Head of caudate nucleus (tissue), 42 donors: ENCODE results near the gene UBA7.

Source experiments
- DNase-seq, 42 donors: peaks; one replicate each; pipeline versions ENCODE4 v3.0.0 to v3.0.0-alpha.2; 2020 to 2021; ENCODE audit warnings: mixed read lengths in 7 of 42
- intact Hi-C: fragments of 100-400 bp; cut with DNase I; formaldehyde crosslinking; loops from one replicate; pipeline ENCODE4 v1.15.0; 2022

The UBA7 gene

DNA sequence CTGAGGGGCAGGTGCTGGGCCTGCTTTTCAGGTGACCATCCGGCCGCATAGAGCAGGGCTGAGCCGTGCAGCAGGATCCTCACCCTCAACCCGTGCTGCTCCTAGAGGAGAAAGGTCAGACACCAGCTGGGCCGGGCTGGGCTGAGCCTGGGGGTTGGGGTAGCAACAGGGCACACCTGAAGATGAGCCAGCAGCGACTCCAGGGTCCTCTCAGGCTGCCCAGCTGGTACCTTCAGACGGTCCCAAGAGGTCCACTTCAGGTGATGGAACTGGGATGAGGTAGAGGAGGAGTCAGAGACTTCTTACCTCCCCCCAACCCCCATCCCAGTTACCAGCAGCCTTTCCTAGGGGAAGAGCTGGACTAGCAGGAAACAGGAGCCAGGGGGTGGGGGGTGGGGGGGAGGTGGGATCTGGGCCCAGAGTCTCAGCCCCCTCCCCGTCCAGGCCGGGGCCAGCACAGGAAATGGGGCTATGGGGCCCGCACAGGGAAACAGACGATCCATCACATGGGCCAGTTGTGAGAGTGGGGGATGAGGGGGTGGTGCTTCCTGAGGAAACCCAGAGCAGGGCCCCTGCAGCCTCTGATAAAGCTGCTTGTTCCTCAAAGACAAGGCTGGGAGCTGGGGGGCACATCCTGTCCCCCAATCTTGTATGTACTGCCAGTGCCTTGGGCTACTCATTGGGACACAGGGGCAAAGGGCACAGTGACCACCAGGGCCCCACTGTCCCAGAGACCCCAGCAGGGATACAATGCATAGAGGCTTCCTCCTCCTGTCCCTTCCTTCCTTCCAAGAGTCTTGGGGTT is 7.7 kb downstream of the UBA7 start:
- intact Hi-C loops, result no loop called here
- DNase-seq, result peak in 33 of 42 donors; percentile 9 to 68 (median 42)

DNA sequence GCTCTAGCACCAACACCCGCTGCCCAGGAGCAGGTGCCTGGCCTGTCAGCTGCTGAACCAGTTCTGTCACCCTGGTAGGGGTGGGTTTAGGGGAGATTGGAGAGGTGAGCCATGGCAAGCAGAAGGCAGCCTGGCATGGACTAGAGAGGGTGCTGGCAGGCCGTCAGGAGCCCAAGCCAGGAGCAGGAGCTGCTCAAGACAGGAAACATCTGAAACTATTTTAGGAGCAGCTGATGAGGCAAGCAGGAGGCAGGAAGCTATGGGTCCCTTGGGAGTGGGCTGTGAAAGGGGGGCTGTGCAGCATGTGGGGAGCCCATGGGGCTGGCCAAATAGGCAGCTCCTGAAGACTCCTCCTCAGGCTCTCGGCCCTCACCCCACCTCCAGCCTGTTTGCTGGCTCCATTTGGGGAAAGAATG is 8.4 kb downstream of the UBA7 start:
- DNase-seq, result peak in 37 of 42 donors; percentile 4 to 66 (median 43)
- intact Hi-C loops, result no loop called here

GRCh38 chr3:49804141-49805041 is 9.4 kb downstream of the UBA7 start:
- peak in 1 of 42 donors; percentile 26 for DNase-seq
- intact Hi-C loops, result loop anchor here (5.0 kb wide), 1 partner anchor 33 kb away; no protein-coding TSS in a partner anchor

- DNase-seq, result peak in 12 of 42 donors; percentile 19 to 52 (median 34)
- intact Hi-C loops, result loop anchor here (5.0 kb wide), 1 partner anchor 34 kb away; no protein-coding TSS in a partner anchor
These were observed 10.2 kb downstream of the UBA7 start for GRCh38 chr3:49803465-49804140.

GRCh38 chr3:49802719-49803464 is 10.9 kb downstream of the UBA7 start, which contains the start of gene INKA1:
INKA1 (plus strand) TSS chr3:49803261; CDS start chr3:49803393, 132 bp downstream.
- peak; percentile 82 to 96 (median 91) for DNase-seq
- intact Hi-C loops, result loop anchor here (5.0 kb wide), 1 partner anchor 34 kb away; no protein-coding TSS in a partner anchor

DNA sequence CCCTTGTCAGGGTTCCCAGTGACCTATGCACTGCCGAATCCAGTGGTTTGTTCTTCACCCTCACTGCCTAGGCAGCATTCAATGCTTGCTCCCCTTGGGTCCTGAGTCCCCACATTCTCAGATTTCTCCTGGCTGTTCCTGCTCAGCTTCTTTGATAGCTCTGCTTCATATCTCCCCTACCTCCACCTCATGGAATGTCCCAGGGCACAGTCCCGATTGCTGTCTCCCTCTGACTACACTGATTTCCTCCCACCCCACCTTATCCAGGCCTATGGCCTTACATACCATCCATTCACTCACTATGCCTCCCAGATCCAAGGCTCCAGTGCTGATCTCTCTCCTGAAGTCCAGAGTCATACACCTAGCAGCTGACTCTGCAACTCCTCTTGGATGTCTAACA is 12.6 kb downstream of the UBA7 start:
- DNase-seq, result no peak
- intact Hi-C loops, result loop anchor here (5.0 kb wide), 1 partner anchor 36 kb away; no protein-coding TSS in a partner anchor

DNA sequence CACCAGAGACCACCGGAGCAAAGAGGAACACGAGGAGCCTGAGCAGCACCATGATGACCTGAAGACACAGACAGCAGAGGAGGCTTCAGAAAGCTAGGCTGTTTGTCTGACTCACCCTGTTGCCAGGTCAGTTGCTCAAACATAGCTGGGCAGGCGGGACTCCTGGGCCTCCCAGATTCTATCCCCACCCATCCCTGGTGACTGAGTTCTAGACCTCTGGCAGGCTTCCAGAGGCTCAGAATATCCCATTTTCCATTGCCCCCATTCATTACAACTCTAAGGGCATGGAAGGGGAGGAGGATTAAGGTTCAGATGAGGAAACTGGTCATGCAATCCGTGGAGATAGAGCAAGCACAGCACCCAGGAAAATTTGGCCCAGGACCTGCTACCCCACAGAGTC is 14.0 kb downstream of the UBA7 start, which contains the start of gene CDHR4:
Gene CDHR4, minus strand, starts transcription at position 113 of the 400 bp plus-strand sequence. Its CDS starts 61 bp downstream, at position 52.
- intact Hi-C loops, result loop anchor here (5.0 kb wide), 1 partner anchor 38 kb away; no protein-coding TSS in a partner anchor
- DNase-seq, result no peak

- no peak for DNase-seq
- intact Hi-C loops, result no loop called here
These were observed 14.6 kb downstream of the UBA7 start for GRCh38 chr3:49799105-49799504.

GRCh38 chr3:49794926-49795905 is 18.5 kb downstream of the UBA7 start:
- intact Hi-C loops, result no loop called here
- no peak for DNase-seq

- intact Hi-C loops, result no loop called here
- DNase-seq, result no peak
These were observed 19.3 kb downstream of the UBA7 start for GRCh38 chr3:49794431-49794830.

DNA sequence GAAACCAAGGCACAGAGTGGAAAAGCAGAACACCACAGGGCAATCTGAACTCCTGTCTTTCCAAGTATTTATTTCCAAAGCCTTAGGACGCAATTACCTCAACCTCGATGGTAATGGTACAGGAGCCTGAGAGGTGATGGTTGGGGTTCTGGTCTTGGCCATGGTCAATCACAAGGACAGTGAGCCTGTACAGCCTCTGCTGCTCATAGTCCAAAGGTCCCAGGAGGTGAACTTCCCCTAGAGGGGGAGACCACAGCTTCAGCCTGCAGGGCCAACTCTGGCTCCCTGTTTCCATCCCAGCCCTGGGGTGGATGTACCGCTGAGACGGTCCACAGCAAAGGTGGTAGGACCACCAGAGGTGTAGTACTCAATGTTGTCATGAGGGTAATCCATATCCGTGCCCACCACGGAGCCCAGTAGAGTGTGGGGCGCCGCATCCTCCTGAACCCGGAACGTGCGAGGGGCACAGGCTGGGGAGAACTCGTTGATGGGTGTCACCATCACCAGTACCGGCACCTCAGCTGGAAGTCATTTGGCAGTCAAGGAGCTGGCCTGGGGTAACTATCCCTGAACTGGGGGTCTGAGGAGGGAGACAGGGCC is 20.2 kb downstream of the UBA7 start:
- intact Hi-C loops, result no loop called here
- no peak for DNase-seq

GRCh38 chr3:49792371-49793150 is 21.2 kb downstream of the UBA7 start:
- no peak for DNase-seq
- intact Hi-C loops, result no loop called here

DNA sequence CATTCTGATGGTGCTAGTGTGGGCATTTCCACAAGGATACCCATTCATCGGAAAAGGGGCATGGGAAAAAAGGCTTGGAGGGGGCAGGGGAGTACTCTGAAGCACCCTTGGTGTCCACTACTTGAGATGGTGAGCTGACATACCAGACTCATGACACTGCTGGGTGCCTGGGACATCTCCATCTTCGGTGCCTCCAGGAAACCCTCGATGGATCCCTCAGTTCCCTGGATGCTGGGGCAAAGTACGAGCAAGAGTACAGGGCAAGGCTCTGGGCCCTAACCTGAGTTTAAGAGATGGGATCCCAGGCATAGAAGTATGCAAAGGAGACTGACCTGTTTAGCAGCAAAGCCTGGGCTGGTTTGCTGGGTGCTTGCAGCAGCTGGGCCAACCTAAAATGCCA is 22.2 kb downstream of the UBA7 start:
- DNase-seq, result no peak
- intact Hi-C loops, result no loop called here

- intact Hi-C loops, result no loop called here
These were observed 22.9 kb downstream of the UBA7 start for GRCh38 chr3:49790626-49791411.

GRCh38 chr3:49788056-49788455 is 25.7 kb downstream of the UBA7 start:
- no peak for DNase-seq

More at GRCh38 chr3:49790626-49791411, 22.9 kb downstream of the UBA7 start:
- no peak for DNase-seq

More at GRCh38 chr3:49788056-49788455, 25.7 kb downstream of the UBA7 start:
- intact Hi-C loops, result loop anchor here (5.0 kb wide), 1 partner anchor 66 kb away; the partner anchor contains the start of gene GMPPB
